Endothelial cell of umbilical vein (primary cell): ENCODE data around the gene RTKN.
"Not testable (repeated sequence)": the region's sequence is repeated elsewhere in the genome, so short reads cannot be mapped to it uniquely, and the experiment has no call there.

ENCODE experiments used
- EZH2 ChIP-seq: IDR thresholded peaks from 2 replicates; pipeline ENCODE4 v1.6.1; 2012; ENCODE audit warnings: borderline replicate concordance, low read depth, mild to moderate bottlenecking, moderate library complexity, low read length, inconsistent platforms; ENCODE audit not compliant: severe bottlenecking
- JUN ChIP-seq: IDR thresholded peaks from 2 replicates; pipeline ENCODE4 v1.6.1; 2011; ENCODE audit warnings: borderline replicate concordance, low read depth; ENCODE audit not compliant: insufficient read length, insufficient read depth
- MAX ChIP-seq: IDR thresholded peaks from 2 replicates; pipeline ENCODE4 v1.6.1; 2011; ENCODE audit not compliant: insufficient read depth, insufficient read length
- POLR2A ChIP-seq: IDR thresholded peaks from 2 replicates; pipeline ENCODE4 v1.6.1; 2012; ENCODE audit warnings: low read depth, mild to moderate bottlenecking, control low read depth, low read length
- POLR2AphosphoS5 ChIP-seq: IDR thresholded peaks from 2 replicates; pipeline ENCODE4 v1.6.1; 2012; ENCODE audit warnings: low read depth, mild to moderate bottlenecking, control low read depth, low read length, moderate library complexity; ENCODE audit not compliant: insufficient read depth
- TF ChIP-seq, protein P1 (sequence below), 2 donors: IDR thresholded peaks; 1 replicate in 1 of 2; 2 replicates in 1 of 2; pipeline ENCODE4 v1.5.1; 2011; ENCODE audit warnings: low read length in 2 of 2, mild to moderate bottlenecking in 2 of 2, moderate library complexity in 2 of 2, control low read depth in 1 of 2, inconsistent platforms in 1 of 2, low read depth in 1 of 2; ENCODE audit not compliant: insufficient read depth in 1 of 2; ENCODE audit errors: extremely low read depth in 1 of 2

- TF ChIP-seq, protein P1, sequence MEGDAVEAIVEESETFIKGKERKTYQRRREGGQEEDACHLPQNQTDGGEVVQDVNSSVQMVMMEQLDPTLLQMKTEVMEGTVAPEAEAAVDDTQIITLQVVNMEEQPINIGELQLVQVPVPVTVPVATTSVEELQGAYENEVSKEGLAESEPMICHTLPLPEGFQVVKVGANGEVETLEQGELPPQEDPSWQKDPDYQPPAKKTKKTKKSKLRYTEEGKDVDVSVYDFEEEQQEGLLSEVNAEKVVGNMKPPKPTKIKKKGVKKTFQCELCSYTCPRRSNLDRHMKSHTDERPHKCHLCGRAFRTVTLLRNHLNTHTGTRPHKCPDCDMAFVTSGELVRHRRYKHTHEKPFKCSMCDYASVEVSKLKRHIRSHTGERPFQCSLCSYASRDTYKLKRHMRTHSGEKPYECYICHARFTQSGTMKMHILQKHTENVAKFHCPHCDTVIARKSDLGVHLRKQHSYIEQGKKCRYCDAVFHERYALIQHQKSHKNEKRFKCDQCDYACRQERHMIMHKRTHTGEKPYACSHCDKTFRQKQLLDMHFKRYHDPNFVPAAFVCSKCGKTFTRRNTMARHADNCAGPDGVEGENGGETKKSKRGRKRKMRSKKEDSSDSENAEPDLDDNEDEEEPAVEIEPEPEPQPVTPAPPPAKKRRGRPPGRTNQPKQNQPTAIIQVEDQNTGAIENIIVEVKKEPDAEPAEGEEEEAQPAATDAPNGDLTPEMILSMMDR (IDR thresholded peaks at IDR 0.05; ENCODE audit: extremely low read depth in 1 of 2, insufficient read depth in 1 of 2, low read depth in 1 of 2, low read length in 2 of 2), result not testable (repeated sequence)
- not testable (repeated sequence) for TF ChIP-seq POLR2AphosphoS5, POLR2A, EZH2, MAX, JUN
Measured at GRCh38 chr2:74420443-74421103, 21.2 kb downstream of the RTKN start.
